ENCODE results near the gene VGF.
"Not testable (repeated sequence)": the region's sequence is repeated elsewhere in the genome, so short reads cannot be mapped to it uniquely, and the experiment has no call there.

Gene VGF

DNA sequence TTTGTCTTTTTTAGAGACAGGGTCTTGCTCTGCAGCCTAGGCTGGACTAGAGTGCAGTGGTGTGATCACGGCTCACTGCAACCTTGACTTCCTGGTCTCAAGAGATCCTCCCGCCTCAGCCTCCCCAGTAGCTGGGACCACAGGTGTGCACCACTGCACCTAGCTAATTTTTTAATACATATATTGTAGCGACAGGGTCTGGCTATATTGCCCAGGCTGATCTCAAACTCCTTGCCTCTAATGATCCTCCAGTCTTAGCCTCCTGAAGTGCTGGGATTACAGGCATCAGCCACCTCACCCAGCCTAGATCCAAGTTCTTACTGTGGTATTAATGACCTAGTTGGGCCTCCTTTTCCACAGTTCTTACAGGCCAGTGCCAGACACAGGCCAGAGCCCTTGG lies 50.2 kb downstream of the VGF start:
- DNase-seq (ENCODE audit: low read depth): no peak

DNA sequence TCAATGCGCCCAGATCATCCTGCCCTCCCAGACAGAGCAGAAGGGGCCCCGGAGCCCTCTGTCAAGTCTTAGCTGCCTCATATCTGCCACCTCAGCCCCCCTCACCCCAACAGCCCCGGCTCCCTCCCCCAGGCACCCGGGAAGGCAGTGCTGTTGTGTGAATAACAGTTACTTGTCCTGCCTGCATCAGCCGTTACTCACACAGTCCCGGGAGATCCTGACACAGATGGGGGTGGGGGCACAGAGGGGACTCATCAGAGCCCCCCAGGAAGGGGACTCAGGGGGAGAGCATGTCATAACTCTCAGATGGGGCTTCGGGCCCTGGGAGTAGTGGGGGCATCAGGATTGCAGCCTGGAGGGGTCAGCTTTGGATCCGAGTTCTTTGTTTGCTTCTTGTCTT lies 50.9 kb downstream of the VGF start:
- DNase-seq (ENCODE audit: low read depth): no peak

DNA sequence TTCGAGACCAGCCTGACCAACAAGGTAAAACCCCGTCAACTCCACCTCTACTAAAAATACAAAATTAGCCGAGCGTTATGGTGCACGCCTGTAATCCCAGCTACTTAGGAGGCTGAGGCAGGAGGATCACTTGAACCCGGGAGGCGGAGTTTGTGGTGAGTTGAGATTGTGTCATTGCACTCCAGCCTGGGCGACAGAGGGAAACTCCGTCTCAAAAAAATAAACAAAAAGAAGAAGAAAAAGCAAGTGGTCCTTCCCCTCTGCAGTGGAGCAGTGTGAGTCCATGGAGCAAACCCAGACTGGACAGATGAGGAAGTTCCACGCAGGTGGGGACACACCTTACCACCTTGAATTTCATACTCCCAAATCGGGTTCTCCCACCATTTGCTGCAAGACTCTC lies 51.5 kb downstream of the VGF start:
- no peak for DNase-seq (ENCODE audit: low read depth)

DNA sequence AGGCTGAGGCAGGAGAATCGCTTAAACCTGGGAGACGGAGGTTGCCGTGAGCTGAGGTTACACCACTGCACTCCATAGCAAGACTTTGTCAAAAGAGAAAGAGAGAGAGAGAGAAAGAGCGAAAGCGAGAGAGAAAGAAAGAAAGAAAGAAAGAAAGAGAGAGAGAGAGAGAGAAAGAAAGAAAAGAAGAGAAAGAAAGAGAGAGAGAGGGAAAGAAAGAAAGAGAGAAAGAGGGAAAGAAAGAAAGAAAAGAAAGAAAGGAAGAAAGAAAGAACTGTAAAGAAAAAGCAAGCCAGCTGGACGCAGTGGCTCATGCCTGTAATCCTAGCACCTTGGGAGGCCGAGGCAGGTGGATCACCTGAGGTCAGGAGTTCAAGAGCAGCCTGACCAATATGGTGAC lies 52.2 kb downstream of the VGF start:
- DNase-seq (ENCODE audit: low read depth): not testable (repeated sequence)

All from HS-5 (cell line).